Lung (tissue), 12 donors: ENCODE measurements around the gene DLST. TPM values are rescaled to one million over a fixed set of nuclear protein-coding genes. Genes with fewer than 3 reads are reported as not detected.
A peak's percentile ranks its signal among the peaks of the same experiment; 100 is the strongest.

Experiments used
- ATAC-seq: fragments of 200-7000 bp; cut with Tn5 transposase; one replicate; pipeline ENCODE4 v1.9.1; 2020; ENCODE audit warnings: moderate number of reproducible peaks; ENCODE audit not compliant: insufficient read depth, low FRiP score
- DNase-seq, 3 donors: peaks; one replicate each; pipeline ENCODE4 v3.0.0-alpha.2; 2013 to 2017
- H3K27ac ChIP-seq, 2 donors: one replicate each; pipeline ENCODE4 v1.5.1; 2013; ENCODE audit warnings: mild to moderate bottlenecking in 2 of 2, moderate library complexity in 2 of 2, control low read depth in 1 of 2, inconsistent platforms in 1 of 2, low read depth in 1 of 2, low read length in 1 of 2
- H3K27me3 ChIP-seq, 3 donors: one replicate each; pipeline ENCODE4 v1.5.1; 2013; ENCODE audit warnings: low read length in 2 of 3; ENCODE audit not compliant: control insufficient read depth in 3 of 3, insufficient read depth in 3 of 3
- H3K36me3 ChIP-seq, 4 donors: one replicate each; pipeline ENCODE4 v1.5.1; 2013; ENCODE audit warnings: low read length in 4 of 4, mild to moderate bottlenecking in 1 of 4, moderate library complexity in 1 of 4; ENCODE audit not compliant: control insufficient read depth in 4 of 4, insufficient read depth in 4 of 4
- H3K4me1 ChIP-seq, 5 donors: one replicate each; pipeline ENCODE4 v1.5.1; 2013; ENCODE audit warnings: low read length in 5 of 5, mild to moderate bottlenecking in 2 of 5, moderate library complexity in 1 of 5; ENCODE audit not compliant: control insufficient read depth in 5 of 5, insufficient read depth in 5 of 5
- H3K4me3 ChIP-seq: one replicate; pipeline ENCODE4 v1.5.1; 2013; ENCODE audit warnings: mild to moderate bottlenecking, control low read depth, moderate library complexity
- H3K9ac ChIP-seq, 2 donors: one replicate each; pipeline ENCODE4 v1.5.1; 2013; ENCODE audit warnings: low read length in 2 of 2, control low read depth in 1 of 2; ENCODE audit not compliant: insufficient read depth in 1 of 2
- H3K9me3 ChIP-seq, 4 donors: one replicate each; pipeline ENCODE4 v1.5.1; 2013; ENCODE audit warnings: low read length in 3 of 4, mild to moderate bottlenecking in 1 of 4, moderate library complexity in 1 of 4; ENCODE audit not compliant: control insufficient read depth in 4 of 4, insufficient read depth in 3 of 4
- WGBS, 2 donors: extraction: QIAGEN DNeasy Blood & Tissue Kit; methylation state at CpG; one replicate each; pipeline ENCODE4 v1.1.7; 2013; 5-methylcytosine and 5-hydroxymethylcytosine counted together
- polyA plus RNA-seq, 2 donors: library from polyadenylated mRNA; stranded (reverse); fragments of 200-250 nt; gene quantifications; one replicate each; pipeline ENCODE4 v1.2.1, GENCODE V29; 2013
- total RNA-seq, 2 donors: library from RNA; depleted of rRNA in 1 of 2; stranded (reverse); fragments of >200 nt in 1 of 2; gene quantifications; one replicate each; pipeline ENCODE4 v1.2.1, GENCODE V29; 2014 to 2021
- TF ChIP-seq, protein P1 (sequence below): IDR thresholded peaks from 2 replicates; pipeline ENCODE4 v1.5.1; 2012; ENCODE audit warnings: mild to moderate bottlenecking; ENCODE audit errors: control extremely low read depth, extremely low read depth
- donor health status: control.
- donor health status: control.
- donor health status: Bipolar disorder and iron deficiency.
- donor health status: healthy.
- donor health status: DM: yes; HTN: yes; CAD: no.

The DLST gene
- total and polyA plus RNA-seq, 4 donors, result 37.3 to 79.1 (median 69.5) TPM

- H3K27ac ChIP-seq, result no peak overlapping the region
These were observed 28.7 kb upstream of the DLST start for GRCh38 chr14:74852922-74853530.

DNA sequence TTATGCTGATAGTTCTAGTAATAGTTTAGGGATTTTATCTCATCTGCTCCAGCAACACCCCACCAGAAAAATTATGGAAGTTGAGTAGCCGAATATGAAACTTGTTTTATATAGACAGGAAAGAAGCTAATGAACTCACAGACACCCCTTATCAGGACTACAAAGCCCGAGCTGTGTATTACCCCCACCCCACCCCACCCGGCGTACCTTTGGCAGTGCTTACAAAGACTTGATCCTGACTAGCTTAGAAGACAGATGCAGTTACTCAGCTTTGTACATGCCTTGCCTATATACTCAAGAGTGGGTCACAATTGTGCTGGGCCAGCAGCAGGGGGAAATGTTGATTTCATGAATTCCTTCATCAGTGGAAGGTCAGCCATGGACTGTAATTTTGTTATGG is 28.1 kb upstream of the DLST start:
- H3K9me3 ChIP-seq, result no peaks in the 10 kb centered on the region
- H3K4me3 ChIP-seq, result no peak overlapping the region
- H3K27me3 ChIP-seq, result no peaks in the 10 kb centered on the region
- no peak for DNase-seq
- TF ChIP-seq, protein P1, sequence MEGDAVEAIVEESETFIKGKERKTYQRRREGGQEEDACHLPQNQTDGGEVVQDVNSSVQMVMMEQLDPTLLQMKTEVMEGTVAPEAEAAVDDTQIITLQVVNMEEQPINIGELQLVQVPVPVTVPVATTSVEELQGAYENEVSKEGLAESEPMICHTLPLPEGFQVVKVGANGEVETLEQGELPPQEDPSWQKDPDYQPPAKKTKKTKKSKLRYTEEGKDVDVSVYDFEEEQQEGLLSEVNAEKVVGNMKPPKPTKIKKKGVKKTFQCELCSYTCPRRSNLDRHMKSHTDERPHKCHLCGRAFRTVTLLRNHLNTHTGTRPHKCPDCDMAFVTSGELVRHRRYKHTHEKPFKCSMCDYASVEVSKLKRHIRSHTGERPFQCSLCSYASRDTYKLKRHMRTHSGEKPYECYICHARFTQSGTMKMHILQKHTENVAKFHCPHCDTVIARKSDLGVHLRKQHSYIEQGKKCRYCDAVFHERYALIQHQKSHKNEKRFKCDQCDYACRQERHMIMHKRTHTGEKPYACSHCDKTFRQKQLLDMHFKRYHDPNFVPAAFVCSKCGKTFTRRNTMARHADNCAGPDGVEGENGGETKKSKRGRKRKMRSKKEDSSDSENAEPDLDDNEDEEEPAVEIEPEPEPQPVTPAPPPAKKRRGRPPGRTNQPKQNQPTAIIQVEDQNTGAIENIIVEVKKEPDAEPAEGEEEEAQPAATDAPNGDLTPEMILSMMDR, result no peak
- H3K4me1 ChIP-seq, result peaks cover 0 to 12% (median 7%) of the 10 kb centered on the region in 5 donors
- 38 to 43% methylated on average over 4 of the region's 4 CpGs for WGBS, 2 donors
- H3K9ac ChIP-seq, result no peak overlapping the region
- ATAC-seq, result no peak
- H3K27ac ChIP-seq, result peak overlapping the region in 1 of 2 donors; percentile 4
- no peaks in the 10 kb centered on the region for H3K36me3 ChIP-seq

More at GRCh38 chr14:74852922-74853530, 28.7 kb upstream of the DLST start:
- H3K4me1 ChIP-seq, result peaks cover 0 to 12% (median 7%) of the 10 kb centered on the region in 5 donors
- H3K27me3 ChIP-seq, result no peaks in the 10 kb centered on the region
- no peaks in the 10 kb centered on the region for H3K36me3 ChIP-seq
- no peak overlapping the region for H3K9ac ChIP-seq
- no peaks in the 10 kb centered on the region for H3K9me3 ChIP-seq
- TF ChIP-seq, protein P1, result no peak
- WGBS, 2 donors, result 33 to 59% methylated on average over 2 of the region's 2 CpGs
- H3K4me3 ChIP-seq, result no peak overlapping the region
- DNase-seq (peak in 2 of 3 donors; percentile 42 to 48), ATAC-seq (no peak)

DNA sequence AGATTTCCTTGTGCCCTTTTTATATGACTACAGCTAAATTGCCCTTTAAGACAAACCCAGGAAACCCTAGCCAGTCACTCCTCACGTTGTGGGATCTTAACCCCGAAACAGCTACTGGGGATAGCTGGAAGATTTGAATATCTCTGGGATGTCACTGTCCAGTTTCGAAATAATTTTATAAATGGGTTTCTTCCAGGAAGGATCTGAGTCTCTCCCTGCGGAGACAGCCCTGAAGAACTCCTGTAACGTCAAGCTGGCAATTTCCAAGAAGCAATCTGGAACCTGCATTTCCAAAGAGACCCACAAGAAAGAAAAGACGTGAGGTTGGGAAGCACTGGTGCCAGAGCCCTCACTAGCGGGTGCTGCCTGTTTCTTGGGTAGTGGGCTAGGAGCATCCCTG is 26.7 kb upstream of the DLST start:
- no peak overlapping the region for H3K9ac ChIP-seq
- H3K4me1 ChIP-seq, result peaks cover 0 to 12% (median 7%) of the 10 kb centered on the region in 5 donors
- H3K9me3 ChIP-seq, result no peaks in the 10 kb centered on the region
- H3K27me3 ChIP-seq, result no peaks in the 10 kb centered on the region
- no peak for ATAC-seq
- WGBS, 2 donors, result 62 to 81% methylated on average over 7 of the region's 7 CpGs
- H3K27ac ChIP-seq, result no peak overlapping the region
- TF ChIP-seq, protein P1, result no peak
- no peak for DNase-seq
- no peaks in the 10 kb centered on the region for H3K36me3 ChIP-seq
- no peak overlapping the region for H3K4me3 ChIP-seq

GRCh38 chr14:74855945-74856344 is 25.8 kb upstream of the DLST start:
- 58 to 88% methylated on average over 4 of the region's 4 CpGs for WGBS, 2 donors
- peaks cover 0 to 12% (median 7%) of the 10 kb centered on the region in 5 donors for H3K4me1 ChIP-seq
- DNase-seq, result no peak
- H3K36me3 ChIP-seq, result no peaks in the 10 kb centered on the region
- no peak for ATAC-seq
- H3K27ac ChIP-seq, result no peak overlapping the region
- no peak overlapping the region for H3K4me3 ChIP-seq
- H3K27me3 ChIP-seq, result no peaks in the 10 kb centered on the region
- no peak overlapping the region for H3K9ac ChIP-seq
- H3K9me3 ChIP-seq, result no peaks in the 10 kb centered on the region
- TF ChIP-seq, protein P1, result no peak
